Activated T-cell treated with anti-CD3 and anti-CD28 coated beads, Interleukin-2, amount 50 U/mL, for 1 hour (primary cell): ENCODE measurements around the gene TPD52L2.

Experiments
- DNase-seq: peaks from one replicate; pipeline ENCODE4 v3.0.0-alpha.2; 2020

TPD52L2 gene

GRCh38 chr20:63937596-63937995 is 72.5 kb downstream of the TPD52L2 start:
- DNase-seq = no peak

- DNase-seq = no peak
These were observed 74.2 kb downstream of the TPD52L2 start for GRCh38 chr20:63939061-63939935.

- DNase-seq = no peak
These were observed 75.0 kb downstream of the TPD52L2 start for GRCh38 chr20:63940071-63940471.

GRCh38 chr20:63940472-63941266 is 75.6 kb downstream of the TPD52L2 start:
- no peak for DNase-seq
